ENCODE results near the gene NMNAT2. TPM values are rescaled to one million over a fixed set of nuclear protein-coding genes. Genes with fewer than 3 reads are reported as not detected.

NMNAT2 gene
- total and polyA plus RNA-seq, 2 of the 13 experiments (the other 11 are each of a cell fraction or from before 2014, with no cell fraction given), result not detected

DNA sequence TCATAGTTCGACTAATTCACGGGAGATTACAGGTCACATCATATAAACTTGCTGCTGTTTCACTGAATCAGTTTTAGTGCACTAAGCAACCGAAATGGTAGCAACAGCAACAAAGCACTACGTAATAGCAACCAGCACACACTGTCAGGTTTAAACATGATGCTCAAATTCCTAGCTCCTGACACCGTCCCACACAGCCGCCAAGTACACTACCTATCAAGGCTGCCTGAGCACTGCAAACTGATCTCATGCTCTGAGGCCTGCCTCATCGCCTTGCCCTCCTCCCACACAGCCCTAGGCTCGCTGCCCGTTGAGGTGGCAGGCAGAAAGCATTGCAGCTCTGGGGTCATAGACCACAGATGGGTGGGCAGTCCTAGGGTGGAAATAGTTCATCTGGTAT lies 219.7 kb downstream of the NMNAT2 start:
- H3K27me3 ChIP-seq (ENCODE audit: control insufficient read depth in 1 of 2, insufficient read depth in 2 of 2, low read length in 2 of 2), result peaks cover 1 to 3% of the 10 kb centered on the region in 2 experiments; a peak in 2 of 5 replicates
- intact Hi-C loops (cut with micrococcal nuclease; ENCODE audit: unreplicated experiment), result no loop called here
- no peaks in the 10 kb centered on the region for H3K4me1 ChIP-seq (ENCODE audit: insufficient read depth, low read length)
- no peaks in the 10 kb centered on the region for H4K20me1 ChIP-seq (ENCODE audit: insufficient read depth, low read length)
- H3K79me2 ChIP-seq (ENCODE audit: insufficient read depth, low read length), result no peaks in the 10 kb centered on the region
- ATAC-seq, result peak; percentile 51; the same call in 1 of the 3 replicates
- no peaks in the 10 kb centered on the region for H3K36me3 ChIP-seq (replicated peaks in 1 of 2; ENCODE audit: control insufficient read depth in 1 of 2, insufficient read depth in 2 of 2, low read length in 2 of 2)
- ChIA-PET POLR2A (no interaction called here), CTCF (ENCODE audit: low intra/inter-chr PET ratio, low total read pairs) (no interaction called here)
- no peak for FAIRE-seq
- no peak overlapping the region for H3K4me3 ChIP-seq (replicated peaks in 1 of 3; ENCODE audit: insufficient read depth in 1 of 3, low read depth in 2 of 3, low read length in 3 of 3)
- H2AFZ ChIP-seq (ENCODE audit: low read length), result no peak overlapping the region
- no peak overlapping the region for H3K27ac ChIP-seq (ENCODE audit: extremely low read length, insufficient read depth, low read length)
- H3K9ac ChIP-seq (ENCODE audit: insufficient read depth, low read depth, low read length), result no peak overlapping the region
- H3K9me3 ChIP-seq (ENCODE audit: low read length), result no peaks in the 10 kb centered on the region
- WGBS (ENCODE audit: low lambda C conversion rate), result 0% methylated on average over 3 of the region's 9 CpGs
- in situ Hi-C loops (cut with HindIII; ENCODE audit: extremely low pct_ligation_motif_present, low pct_unique_long_range_greater_than_20kb), result no loop called here
- BruUV-seq (replicated peaks), result no TSS peak
- TF ChIP-seq EED (CRISPR knock-in tag; IDR thresholded peaks at IDR 0.05), result no peak
- no peak for TF ChIP-seq GABPB1 (CRISPR knock-in tag; IDR thresholded peaks at IDR 0.05)
- TF ChIP-seq, protein P1, sequence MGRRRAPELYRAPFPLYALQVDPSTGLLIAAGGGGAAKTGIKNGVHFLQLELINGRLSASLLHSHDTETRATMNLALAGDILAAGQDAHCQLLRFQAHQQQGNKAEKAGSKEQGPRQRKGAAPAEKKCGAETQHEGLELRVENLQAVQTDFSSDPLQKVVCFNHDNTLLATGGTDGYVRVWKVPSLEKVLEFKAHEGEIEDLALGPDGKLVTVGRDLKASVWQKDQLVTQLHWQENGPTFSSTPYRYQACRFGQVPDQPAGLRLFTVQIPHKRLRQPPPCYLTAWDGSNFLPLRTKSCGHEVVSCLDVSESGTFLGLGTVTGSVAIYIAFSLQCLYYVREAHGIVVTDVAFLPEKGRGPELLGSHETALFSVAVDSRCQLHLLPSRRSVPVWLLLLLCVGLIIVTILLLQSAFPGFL (CRISPR knock-in tag; IDR thresholded peaks at IDR 0.05), result no peak
- no peak for TF ChIP-seq YEATS4 (CRISPR knock-in tag; IDR thresholded peaks at IDR 0.05; ENCODE audit: borderline replicate concordance)
- no peak for TF ChIP-seq GLI4 (CRISPR knock-in tag; IDR thresholded peaks at IDR 0.05; ENCODE audit: borderline replicate concordance)
- TF ChIP-seq KDM4B (CRISPR knock-in tag; IDR thresholded peaks at IDR 0.05), result no peak
- TF ChIP-seq, protein P2, sequence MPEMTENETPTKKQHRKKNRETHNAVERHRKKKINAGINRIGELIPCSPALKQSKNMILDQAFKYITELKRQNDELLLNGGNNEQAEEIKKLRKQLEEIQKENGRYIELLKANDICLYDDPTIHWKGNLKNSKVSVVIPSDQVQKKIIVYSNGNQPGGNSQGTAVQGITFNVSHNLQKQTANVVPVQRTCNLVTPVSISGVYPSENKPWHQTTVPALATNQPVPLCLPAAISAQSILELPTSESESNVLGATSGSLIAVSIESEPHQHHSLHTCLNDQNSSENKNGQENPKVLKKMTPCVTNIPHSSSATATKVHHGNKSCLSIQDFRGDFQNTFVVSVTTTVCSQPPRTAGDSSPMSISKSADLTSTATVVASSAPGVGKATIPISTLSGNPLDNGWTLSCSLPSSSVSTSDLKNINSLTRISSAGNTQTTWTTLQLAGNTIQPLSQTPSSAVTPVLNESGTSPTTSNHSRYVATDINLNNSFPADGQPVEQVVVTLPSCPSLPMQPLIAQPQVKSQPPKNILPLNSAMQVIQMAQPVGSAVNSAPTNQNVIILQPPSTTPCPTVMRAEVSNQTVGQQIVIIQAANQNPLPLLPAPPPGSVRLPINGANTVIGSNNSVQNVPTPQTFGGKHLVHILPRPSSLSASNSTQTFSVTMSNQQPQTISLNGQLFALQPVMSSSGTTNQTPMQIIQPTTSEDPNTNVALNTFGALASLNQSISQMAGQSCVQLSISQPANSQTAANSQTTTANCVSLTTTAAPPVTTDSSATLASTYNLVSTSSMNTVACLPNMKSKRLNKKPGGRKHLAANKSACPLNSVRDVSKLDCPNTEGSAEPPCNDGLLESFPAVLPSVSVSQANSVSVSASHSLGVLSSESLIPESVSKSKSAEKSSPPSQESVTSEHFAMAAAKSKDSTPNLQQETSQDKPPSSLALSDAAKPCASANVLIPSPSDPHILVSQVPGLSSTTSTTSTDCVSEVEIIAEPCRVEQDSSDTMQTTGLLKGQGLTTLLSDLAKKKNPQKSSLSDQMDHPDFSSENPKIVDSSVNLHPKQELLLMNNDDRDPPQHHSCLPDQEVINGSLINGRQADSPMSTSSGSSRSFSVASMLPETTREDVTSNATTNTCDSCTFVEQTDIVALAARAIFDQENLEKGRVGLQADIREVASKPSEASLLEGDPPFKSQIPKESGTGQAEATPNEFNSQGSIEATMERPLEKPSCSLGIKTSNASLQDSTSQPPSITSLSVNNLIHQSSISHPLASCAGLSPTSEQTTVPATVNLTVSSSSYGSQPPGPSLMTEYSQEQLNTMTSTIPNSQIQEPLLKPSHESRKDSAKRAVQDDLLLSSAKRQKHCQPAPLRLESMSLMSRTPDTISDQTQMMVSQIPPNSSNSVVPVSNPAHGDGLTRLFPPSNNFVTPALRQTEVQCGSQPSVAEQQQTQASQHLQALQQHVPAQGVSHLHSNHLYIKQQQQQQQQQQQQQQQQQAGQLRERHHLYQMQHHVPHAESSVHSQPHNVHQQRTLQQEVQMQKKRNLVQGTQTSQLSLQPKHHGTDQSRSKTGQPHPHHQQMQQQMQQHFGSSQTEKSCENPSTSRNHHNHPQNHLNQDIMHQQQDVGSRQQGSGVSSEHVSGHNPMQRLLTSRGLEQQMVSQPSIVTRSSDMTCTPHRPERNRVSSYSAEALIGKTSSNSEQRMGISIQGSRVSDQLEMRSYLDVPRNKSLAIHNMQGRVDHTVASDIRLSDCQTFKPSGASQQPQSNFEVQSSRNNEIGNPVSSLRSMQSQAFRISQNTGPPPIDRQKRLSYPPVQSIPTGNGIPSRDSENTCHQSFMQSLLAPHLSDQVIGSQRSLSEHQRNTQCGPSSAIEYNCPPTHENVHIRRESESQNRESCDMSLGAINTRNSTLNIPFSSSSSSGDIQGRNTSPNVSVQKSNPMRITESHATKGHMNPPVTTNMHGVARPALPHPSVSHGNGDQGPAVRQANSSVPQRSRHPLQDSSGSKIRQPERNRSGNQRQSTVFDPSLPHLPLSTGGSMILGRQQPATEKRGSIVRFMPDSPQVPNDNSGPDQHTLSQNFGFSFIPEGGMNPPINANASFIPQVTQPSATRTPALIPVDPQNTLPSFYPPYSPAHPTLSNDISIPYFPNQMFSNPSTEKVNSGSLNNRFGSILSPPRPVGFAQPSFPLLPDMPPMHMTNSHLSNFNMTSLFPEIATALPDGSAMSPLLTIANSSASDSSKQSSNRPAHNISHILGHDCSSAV (CRISPR knock-in tag; IDR thresholded peaks at IDR 0.05; ENCODE audit: borderline replicate concordance), result no peak
- TF ChIP-seq RARG (CRISPR knock-in tag; IDR thresholded peaks at IDR 0.05; ENCODE audit: low read depth), result no peak
- no peak for DNase-seq (ENCODE audit: low spot score)
- no peak overlapping the region for H3K4me2 ChIP-seq (ENCODE audit: low read depth, low read length)

Measured in HepG2 (cell line).